Measurements from ENCODE around the gene MMP24.

- no peak for TF ChIP-seq CTCF (IDR thresholded peaks at IDR 0.05)
- TF ChIP-seq EZH2phosphoT487 (IDR thresholded peaks at IDR 0.05): no peak
Measured at GRCh38 chr20:35317416-35318210, 91.1 kb downstream of the MMP24 start.

Data from neural progenitor cell (in vitro differentiated cells).